Aorta (tissue), 5 donors: ENCODE measurements around the gene PITX1. TPM values are rescaled to one million over a fixed set of nuclear protein-coding genes. Genes with fewer than 3 reads are reported as not detected.

Source experiments
- ATAC-seq: fragments of 200-7000 bp; cut with Tn5 transposase; one replicate; pipeline ENCODE4 v1.9.1; 2022; ENCODE audit warnings: moderate library complexity; ENCODE audit not compliant: low FRiP score
- DNase-seq, 2 donors: peaks; one replicate each; pipeline ENCODE4 v3.0.0-alpha.2; 2020
- H3K27ac ChIP-seq, 2 donors: one replicate each; pipeline ENCODE4 v1.5.1; 2013; ENCODE audit warnings: low read length in 2 of 2, mild to moderate bottlenecking in 2 of 2, moderate library complexity in 2 of 2, control low read depth in 1 of 2, inconsistent platforms in 1 of 2, low read depth in 1 of 2
- H3K27me3 ChIP-seq, 2 donors: one replicate each; pipeline ENCODE4 v1.6.1; 2013; ENCODE audit warnings: control low read depth in 1 of 2, low read length in 1 of 2, mild to moderate bottlenecking in 1 of 2, moderate library complexity in 1 of 2; ENCODE audit not compliant: insufficient read depth in 2 of 2, control insufficient read depth in 1 of 2
- H3K36me3 ChIP-seq, 2 donors: one replicate each; pipeline ENCODE4 v1.6.1; 2013; ENCODE audit warnings: control low read depth in 1 of 2, low read length in 1 of 2, mild to moderate bottlenecking in 1 of 2; ENCODE audit not compliant: insufficient read depth in 2 of 2, control insufficient read depth in 1 of 2
- H3K4me1 ChIP-seq, 2 donors: one replicate each; pipeline ENCODE4 v1.6.1; 2013; ENCODE audit warnings: low read length in 2 of 2, control low read depth in 1 of 2, mild to moderate bottlenecking in 1 of 2, moderate library complexity in 1 of 2; ENCODE audit not compliant: insufficient read depth in 2 of 2, control insufficient read depth in 1 of 2
- H3K4me3 ChIP-seq, 2 donors: one replicate each; pipeline ENCODE4 v1.5.1; 2013; ENCODE audit warnings: low read length in 2 of 2, control low read depth in 1 of 2, mild to moderate bottlenecking in 1 of 2
- H3K9me3 ChIP-seq: one replicate; pipeline ENCODE4 v1.6.1; 2013; ENCODE audit warnings: mild to moderate bottlenecking, low read length; ENCODE audit not compliant: control insufficient read depth
- WGBS, 2 donors: extraction: QIAGEN DNeasy Blood & Tissue Kit; methylation state at CpG; one replicate each; pipeline ENCODE4 v1.1.7; 2013; 5-methylcytosine and 5-hydroxymethylcytosine counted together
- intact Hi-C, 2 donors: fragments of 100-400 bp; cut with DNase I; formaldehyde crosslinking; loops; one replicate each; pipeline versions ENCODE4 v1.14.2 to v1.15.0; 2022
- polyA plus RNA-seq, 2 donors: library from polyadenylated mRNA; stranded (reverse); fragments of 200-250 nt; gene quantifications; one replicate each; pipeline ENCODE4 v1.2.3, GENCODE V29; 2013
- total RNA-seq, 2 donors: library from RNA; stranded (reverse); fragmentation: NEBNext Ultra II Directional; extraction: Animal tissue kit (Norgen Biotek cat#: 25700); gene quantifications; one replicate each; pipeline ENCODE4 v1.2.1, GENCODE V29; 2021
- donor health status: healthy with polysubstance abuse.
- donor health status: Bipolar disorder and iron deficiency.
- donor health status: DM: no; HTN: no; CAD: no.
- donor health status: DM: no; HTN: no; CAD: no.
- donor health status: DM: yes; HTN: yes; CAD: no.

The PITX1 gene
- total and polyA plus RNA-seq, 4 donors = 0.39 to 2.3 (median 0.49) TPM; not detected in 1

DNA sequence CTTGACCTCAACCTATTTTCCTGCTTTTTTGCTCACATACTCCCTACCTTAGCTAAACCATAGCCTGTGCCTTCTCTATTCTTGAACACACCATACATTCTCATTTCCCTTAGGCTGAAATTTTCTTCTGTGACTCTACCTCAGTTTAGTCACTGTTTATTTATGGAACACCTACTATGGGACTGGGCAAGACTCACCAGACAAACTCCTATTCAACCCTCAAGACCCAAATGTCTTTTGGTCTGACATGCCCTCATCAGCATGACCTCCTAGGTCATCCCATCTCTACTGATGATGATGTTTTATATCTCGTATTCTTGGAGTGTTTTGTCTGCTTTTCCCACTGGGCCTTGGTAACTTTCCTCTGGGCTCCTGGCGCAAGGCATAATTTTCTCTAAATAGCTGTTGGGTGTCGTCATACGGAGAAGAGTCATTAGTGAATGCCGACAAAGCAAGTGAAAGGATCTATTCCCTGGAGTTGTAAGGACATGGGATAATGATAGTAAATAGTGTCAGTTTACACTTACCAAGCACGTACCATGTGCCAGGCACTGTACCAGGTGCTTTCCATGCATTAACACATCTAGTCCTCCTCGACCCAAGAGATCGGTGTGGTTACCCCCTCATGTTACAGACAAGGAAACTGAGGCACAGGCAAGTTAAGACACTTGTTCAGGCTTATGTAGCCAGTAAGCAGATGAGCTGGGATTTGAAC, 22.4 kb upstream of the PITX1 start:
- intact Hi-C loops = no loop called here
- H3K9me3 ChIP-seq = no peaks in the 10 kb centered on the region
- H3K36me3 ChIP-seq = no peaks in the 10 kb centered on the region
- H3K4me3 ChIP-seq = no peak overlapping the region
- no peak overlapping the region for H3K27ac ChIP-seq
- no peaks in the 10 kb centered on the region for H3K27me3 ChIP-seq
- peaks cover 0 to 3% of the 10 kb centered on the region in 2 donors for H3K4me1 ChIP-seq
- 84 to 93% methylated on average over 8 of the region's 8 CpGs for WGBS, 2 donors
- DNase-seq (no peak), ATAC-seq (no peak)

DNA sequence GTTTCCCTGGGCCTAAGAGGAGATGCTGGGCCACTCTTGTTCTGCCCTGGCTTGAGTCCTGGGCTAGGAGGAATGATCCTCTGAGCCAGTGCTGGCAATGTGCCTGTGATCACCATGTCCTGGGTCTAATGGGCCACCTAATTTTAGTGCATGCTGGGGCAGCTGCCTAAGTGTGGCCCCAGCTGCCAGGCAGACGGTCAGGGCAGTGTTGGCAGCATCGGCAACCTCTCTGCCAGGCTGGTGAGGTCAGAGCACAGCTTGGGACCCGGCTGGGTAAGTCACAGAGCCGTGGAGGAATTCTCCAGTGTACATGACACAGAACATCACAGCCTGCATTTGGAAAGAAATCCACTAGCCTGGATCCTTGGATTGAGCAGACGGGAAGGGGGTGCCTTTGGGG, 21.4 kb upstream of the PITX1 start:
- Histone ChIP-seq H3K27ac (no peak overlapping the region), H3K9me3 (no peaks in the 10 kb centered on the region), H3K27me3 (no peaks in the 10 kb centered on the region), H3K4me3 (no peak overlapping the region), H3K4me1 (peaks cover 0 to 3% of the 10 kb centered on the region in 2 donors), H3K36me3 (no peaks in the 10 kb centered on the region)
- 2 to 5% methylated on average over 5 of the region's 5 CpGs for WGBS, 2 donors
- intact Hi-C loops = no loop called here
- DNase-seq (no peak), ATAC-seq (peak; percentile 34)

DNA sequence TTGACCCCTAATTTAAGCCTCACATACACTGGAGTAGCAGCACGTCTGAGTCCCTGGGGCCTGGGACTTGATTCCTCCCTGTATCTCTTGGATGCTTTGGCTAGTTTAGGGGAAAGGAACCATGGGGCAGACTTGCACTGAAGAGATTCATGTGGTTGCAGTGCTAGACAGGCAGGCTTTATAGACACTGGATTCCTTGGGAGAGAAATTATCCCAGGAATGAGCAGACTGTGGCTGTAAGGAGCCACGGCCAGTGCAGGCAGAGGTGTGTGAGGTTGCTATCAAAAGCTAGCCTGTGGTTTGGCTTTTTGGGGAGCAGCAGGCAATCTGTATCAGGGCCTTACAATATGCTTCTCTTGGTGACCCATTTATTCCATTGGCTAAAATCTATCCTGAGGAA, 20.5 kb upstream of the PITX1 start:
- H3K4me1 ChIP-seq = peaks cover 0 to 3% of the 10 kb centered on the region in 2 donors
- intact Hi-C loops = no loop called here
- 82 to 85% methylated on average over 2 of the region's 2 CpGs for WGBS, 2 donors
- H3K27ac ChIP-seq = no peak overlapping the region
- ATAC-seq (no peak), DNase-seq (peak in 1 of 2 donors; percentile 3)
- H3K27me3 ChIP-seq = no peaks in the 10 kb centered on the region
- H3K4me3 ChIP-seq = no peak overlapping the region
- H3K36me3 ChIP-seq = no peaks in the 10 kb centered on the region
- H3K9me3 ChIP-seq = no peaks in the 10 kb centered on the region

DNA sequence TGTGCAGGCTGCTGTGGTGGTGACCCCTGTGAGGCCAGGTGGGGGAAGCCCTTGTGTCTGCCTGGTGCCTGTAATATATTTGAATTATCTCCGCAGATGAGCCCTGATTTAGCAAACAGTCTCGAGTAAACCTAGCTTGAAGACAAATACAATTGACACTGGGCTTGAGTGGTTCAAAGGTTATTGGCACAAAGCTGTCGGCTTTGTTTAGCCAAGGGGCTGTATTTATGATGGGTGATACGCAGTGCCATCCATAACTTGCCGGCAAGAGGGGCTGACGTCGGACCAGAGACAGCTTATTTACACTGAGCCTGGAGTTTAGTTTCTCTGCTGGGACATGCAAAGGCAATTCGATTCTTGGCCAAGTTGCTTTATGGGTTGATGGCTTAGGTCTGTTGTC, 20.0 kb upstream of the PITX1 start:
- Histone ChIP-seq H3K36me3 (no peaks in the 10 kb centered on the region), H3K4me3 (no peak overlapping the region), H3K4me1 (peaks cover 0 to 3% of the 10 kb centered on the region in 2 donors), H3K27me3 (no peaks in the 10 kb centered on the region), H3K9me3 (no peaks in the 10 kb centered on the region), H3K27ac (no peak overlapping the region)
- ATAC-seq (no peak), DNase-seq (no peak)
- WGBS, 2 donors = 81 to 87% methylated on average over 8 of the region's 8 CpGs
- intact Hi-C loops = no loop called here

DNA sequence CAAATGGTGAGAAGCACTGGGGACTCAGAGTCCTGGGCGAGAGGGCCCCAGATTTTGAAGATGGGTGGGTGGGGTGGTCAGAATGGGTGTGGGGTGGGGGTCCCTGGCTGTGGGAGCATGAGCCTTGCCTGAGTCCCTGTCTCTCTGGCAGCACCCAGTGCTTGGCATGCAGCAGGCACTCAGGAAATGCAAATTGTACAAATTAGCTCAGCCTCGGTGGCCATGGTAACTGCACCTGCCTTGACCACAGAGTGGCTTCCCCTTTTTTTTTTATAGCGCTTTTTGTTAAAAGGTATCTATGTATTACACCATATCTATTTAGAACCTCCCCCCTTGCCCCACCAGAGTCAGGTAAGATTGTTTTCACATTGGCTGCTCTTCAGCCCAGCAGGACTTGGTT, 19.2 kb upstream of the PITX1 start:
- WGBS, 2 donors = 85 to 89% methylated on average over 3 of the region's 3 CpGs
- DNase-seq (peak in 1 of 2 donors; percentile 20), ATAC-seq (no peak)
- Histone ChIP-seq H3K27ac (no peak overlapping the region), H3K4me1 (peaks cover 0 to 3% of the 10 kb centered on the region in 2 donors), H3K27me3 (no peaks in the 10 kb centered on the region), H3K4me3 (no peak overlapping the region), H3K9me3 (no peaks in the 10 kb centered on the region), H3K36me3 (no peaks in the 10 kb centered on the region)
- intact Hi-C loops = no loop called here

DNA sequence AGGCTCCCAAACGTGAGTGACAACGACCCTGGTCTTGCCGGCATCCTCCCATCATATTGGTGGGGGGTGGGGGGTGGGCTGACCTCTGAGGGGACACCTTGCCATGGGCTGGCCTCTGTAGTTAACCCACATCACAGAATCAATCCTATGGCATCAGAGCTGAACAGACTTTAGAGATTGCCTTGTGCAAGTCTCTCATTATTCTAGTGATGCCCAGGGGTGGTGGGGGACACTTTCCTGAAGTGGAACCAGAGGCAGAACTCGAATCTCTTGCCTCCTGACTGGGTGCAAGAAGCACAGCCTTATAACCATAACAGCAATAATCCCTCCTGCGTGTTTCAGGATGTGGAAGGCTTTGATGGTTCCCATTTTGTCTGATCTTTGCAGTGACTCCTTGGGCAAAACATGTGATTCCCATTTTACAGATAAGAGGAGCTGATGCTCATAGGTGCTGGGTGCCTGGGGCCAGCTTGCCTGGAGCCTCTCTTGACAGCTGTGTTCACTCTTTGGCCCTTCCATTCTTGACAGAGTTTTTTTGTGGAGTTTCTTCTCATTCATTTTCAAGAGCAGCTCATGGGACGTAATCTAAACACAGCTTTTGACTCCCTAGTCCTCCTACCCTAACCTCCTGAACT, 18.6 kb upstream of the PITX1 start:
- no peak overlapping the region for H3K4me3 ChIP-seq
- intact Hi-C loops = no loop called here
- no peak for ATAC-seq
- peak in 1 of 2 donors; percentile 17 for DNase-seq
- no peak overlapping the region for H3K27ac ChIP-seq
- H3K36me3 ChIP-seq = no peaks in the 10 kb centered on the region
- H3K4me1 ChIP-seq = peaks cover 0 to 3% of the 10 kb centered on the region in 2 donors
- WGBS, 2 donors = 80 to 82% methylated on average over 6 of the region's 6 CpGs
- H3K27me3 ChIP-seq = no peaks in the 10 kb centered on the region
- no peaks in the 10 kb centered on the region for H3K9me3 ChIP-seq

DNA sequence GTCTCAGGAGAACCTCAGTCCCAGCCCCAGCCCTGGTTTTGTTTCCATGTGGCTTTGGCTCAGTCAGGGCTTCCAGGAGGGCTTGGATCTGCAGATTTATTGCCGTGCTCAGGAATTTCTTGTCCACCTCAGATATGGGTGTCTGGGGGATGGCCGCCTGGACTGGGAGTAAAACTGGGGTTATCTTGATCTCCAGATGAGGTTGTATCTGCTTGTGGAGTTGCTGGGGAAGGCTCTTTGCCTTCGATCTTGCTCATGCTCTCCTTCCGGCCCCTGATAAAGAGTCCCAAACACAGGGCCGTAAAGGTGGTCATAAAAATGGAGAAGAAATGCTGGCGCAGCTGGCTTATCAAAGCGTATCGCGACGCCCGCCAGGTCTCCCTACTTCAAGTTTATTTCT, 17.8 kb upstream of the PITX1 start:
- WGBS, 2 donors = 84 to 89% methylated on average over 11 of the region's 11 CpGs
- H3K9me3 ChIP-seq = no peaks in the 10 kb centered on the region
- H3K27ac ChIP-seq = no peak overlapping the region
- H3K4me1 ChIP-seq = peaks cover 0 to 3% of the 10 kb centered on the region in 2 donors
- DNase-seq = no peak
- H3K4me3 ChIP-seq = no peak overlapping the region
- intact Hi-C loops = no loop called here
- no peaks in the 10 kb centered on the region for H3K27me3 ChIP-seq
- ATAC-seq = no peak
- H3K36me3 ChIP-seq = no peaks in the 10 kb centered on the region

DNA sequence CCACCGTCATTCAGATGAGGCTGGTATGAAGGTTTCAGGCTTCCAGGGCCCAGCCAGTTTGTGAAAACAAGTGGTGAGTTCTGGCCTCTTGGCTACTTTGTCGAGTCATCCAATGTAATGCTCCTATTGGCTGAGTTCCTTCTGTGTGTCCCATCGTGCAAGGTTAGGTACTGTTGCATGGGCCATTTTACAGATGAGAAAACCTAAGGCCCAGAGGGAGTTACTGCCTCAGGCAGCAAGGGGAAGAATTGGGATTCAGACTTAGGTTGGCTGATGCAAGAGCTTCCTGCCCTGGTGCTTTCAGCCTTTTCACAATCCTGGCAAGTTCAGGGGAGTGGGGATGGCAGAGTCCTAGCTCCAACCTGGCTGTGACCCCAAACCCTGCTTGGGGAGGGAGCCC, 17.4 kb upstream of the PITX1 start:
- ATAC-seq (no peak), DNase-seq (no peak)
- Histone ChIP-seq H3K36me3 (no peaks in the 10 kb centered on the region), H3K27me3 (no peaks in the 10 kb centered on the region), H3K4me3 (no peak overlapping the region), H3K9me3 (no peaks in the 10 kb centered on the region), H3K4me1 (peaks cover 0 to 3% of the 10 kb centered on the region in 2 donors), H3K27ac (no peak overlapping the region)
- intact Hi-C loops = no loop called here
- 35 to 58% methylated on average over 3 of the region's 3 CpGs for WGBS, 2 donors

DNA sequence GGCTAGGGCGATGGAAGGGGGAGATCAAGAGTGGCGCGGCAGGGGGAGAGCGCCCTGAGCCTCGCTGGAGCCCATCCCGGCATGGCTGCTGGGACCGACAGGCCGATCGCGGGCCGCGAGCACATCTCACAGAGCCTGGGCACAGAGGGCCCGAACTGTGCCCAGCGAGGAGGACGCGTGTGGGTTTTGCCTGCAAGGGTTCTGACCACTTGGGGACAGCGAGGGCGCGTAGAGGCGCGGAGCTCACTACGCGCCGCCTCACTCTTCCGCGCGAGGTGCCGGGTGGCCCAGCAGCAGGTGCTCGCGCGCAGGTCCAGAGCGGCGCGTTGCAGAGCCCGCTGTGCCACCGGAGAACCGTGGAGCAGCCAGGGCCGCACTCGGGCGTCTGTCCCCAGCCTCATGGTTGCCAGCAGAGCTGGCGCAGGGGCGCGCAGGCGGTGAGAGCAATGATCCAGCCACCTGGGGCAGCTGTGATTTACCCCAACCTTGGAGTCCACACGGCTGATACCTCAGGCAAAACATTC, 16.3 kb upstream of the PITX1 start:
- no peak for ATAC-seq
- H3K27me3 ChIP-seq = no peaks in the 10 kb centered on the region
- intact Hi-C loops = no loop called here

More for the DNA sequence above, 16.3 kb upstream of the PITX1 start:
- 10 to 21% methylated on average over 40 to 45 of the region's 45 CpGs for WGBS, 2 donors
- no peak overlapping the region for H3K27ac ChIP-seq
- no peaks in the 10 kb centered on the region for H3K36me3 ChIP-seq
- H3K9me3 ChIP-seq = no peaks in the 10 kb centered on the region
- no peak overlapping the region for H3K4me3 ChIP-seq
- DNase-seq = no peak
- H3K4me1 ChIP-seq = peaks cover 0 to under 1% of the 10 kb centered on the region in 2 donors
